GM10847 (cell line): Measurements from ENCODE around the gene ADIPOR2.

Source experiments
- POLR2A ChIP-seq: IDR thresholded peaks from 2 replicates; pipeline ENCODE4 v1.6.1; 2011; ENCODE audit not compliant: insufficient read length; ENCODE audit errors: extremely low read depth

Gene ADIPOR2

GRCh38 chr12:1782215-1782614 is 91.3 kb downstream of the ADIPOR2 start:
- no peak for TF ChIP-seq POLR2A

GRCh38 chr12:1787714-1788113 is 96.8 kb downstream of the ADIPOR2 start:
- TF ChIP-seq POLR2A, result no peak

- TF ChIP-seq POLR2A, result no peak
Observed at GRCh38 chr12:1790444-1790843, 99.6 kb downstream of the ADIPOR2 start.

GRCh38 chr12:1791104-1791841 is 100.4 kb downstream of the ADIPOR2 start:
- no peak for TF ChIP-seq POLR2A

GRCh38 chr12:1792406-1792805 is 101.5 kb downstream of the ADIPOR2 start:
- TF ChIP-seq POLR2A, result no peak

- no peak for TF ChIP-seq POLR2A
Observed at GRCh38 chr12:1793426-1794210, 102.7 kb downstream of the ADIPOR2 start.

GRCh38 chr12:1794440-1795090 is 103.7 kb downstream of the ADIPOR2 start:
- TF ChIP-seq POLR2A, result no peak

- TF ChIP-seq POLR2A, result no peak
Observed at GRCh38 chr12:1795221-1795784, 104.4 kb downstream of the ADIPOR2 start.

GRCh38 chr12:1795785-1796514 is 105.1 kb downstream of the ADIPOR2 start:
- peak; percentile 85 for TF ChIP-seq POLR2A

GRCh38 chr12:1796515-1797010 is 105.7 kb downstream of the ADIPOR2 start:
- TF ChIP-seq POLR2A, result no peak

GRCh38 chr12:1797011-1797901 is 106.4 kb downstream of the ADIPOR2 start:
- peak; percentile 53 for TF ChIP-seq POLR2A

- TF ChIP-seq POLR2A, result no peak
Observed at GRCh38 chr12:1797991-1798640, 107.2 kb downstream of the ADIPOR2 start.

- TF ChIP-seq POLR2A, result no peak
Observed at GRCh38 chr12:1798641-1799020, 107.8 kb downstream of the ADIPOR2 start.
